DOHH2 (cell line): ENCODE results near the gene CRADD.

ENCODE experiments used
- H3F3A ChIP-seq: fragments of 200-600 bp; sonication (generic), shearing (Covaris generic); 2 replicates; pipeline ENCODE4 v1.6.0; 2016; ENCODE audit warnings: antibody characterized with exemption, mild to moderate bottlenecking; ENCODE audit not compliant: control insufficient read depth, insufficient read depth
- H3K27ac ChIP-seq: fragments of 200-600 bp; sonication (generic); 2 replicates; pipeline ENCODE4 v1.5.1; 2014; ENCODE audit warnings: low read depth, mild to moderate bottlenecking, low read length, moderate library complexity
- H3K27me3 ChIP-seq: fragments of 200-600 bp; sonication (generic); 2 replicates; pipeline ENCODE4 v1.6.1; 2014; ENCODE audit warnings: mild to moderate bottlenecking, low read length, mixed read lengths; ENCODE audit not compliant: control insufficient read depth
- H3K36me3 ChIP-seq: fragments of 200-600 bp; sonication (generic); 2 replicates; pipeline ENCODE4 v1.6.1; 2014; ENCODE audit warnings: mild to moderate bottlenecking, low read length, moderate library complexity, mixed read lengths; ENCODE audit not compliant: control insufficient read depth
- H3K4me1 ChIP-seq: fragments of 200-600 bp; sonication (generic); 2 replicates; pipeline ENCODE4 v1.6.1; 2014; ENCODE audit warnings: mild to moderate bottlenecking, low read length, mixed read lengths; ENCODE audit not compliant: control insufficient read depth
- H3K4me2 ChIP-seq: fragments of 200-600 bp; sonication (generic); 2 replicates; pipeline ENCODE4 v1.6.0; 2014; ENCODE audit warnings: mild to moderate bottlenecking, low read length, moderate library complexity
- H3K4me3 ChIP-seq: fragments of 200-600 bp; sonication (generic); 2 replicates; pipeline ENCODE4 v1.5.1; 2014; ENCODE audit warnings: mild to moderate bottlenecking, low read length, mixed read lengths
- H3K79me2 ChIP-seq: fragments of 200-600 bp; sonication (generic); 2 replicates; pipeline ENCODE4 v1.6.1; 2014; ENCODE audit warnings: mild to moderate bottlenecking, low read length, mixed read lengths; ENCODE audit not compliant: control insufficient read depth
- H3K9me2 ChIP-seq: fragments of 200-600 bp; sonication (generic); replicated peaks from 2 replicates; pipeline ENCODE4 v1.6.1; 2014; ENCODE audit warnings: mild to moderate bottlenecking, low read length, mixed read lengths; ENCODE audit not compliant: control insufficient read depth
- H3K9me3 ChIP-seq: fragments of 200-600 bp; sonication (generic); 2 replicates; pipeline ENCODE4 v1.6.1; 2014; ENCODE audit warnings: antibody characterized with exemption, low read length, mixed read lengths; ENCODE audit not compliant: control insufficient read depth, insufficient read depth
- H4K20me1 ChIP-seq: fragments of 200-600 bp; sonication (generic); 2 replicates; pipeline ENCODE4 v1.6.0; 2014; ENCODE audit warnings: low read depth, mild to moderate bottlenecking, antibody characterized with exemption, low read length, moderate library complexity; ENCODE audit not compliant: control insufficient read depth, insufficient read depth
- CTCF ChIP-seq: fragments of 200-600 bp; sonication (generic); IDR thresholded peaks from one replicate; pipeline ENCODE4 v1.5.1; 2014; ENCODE audit warnings: antibody characterized with exemption, mild to moderate bottlenecking, low read depth, low read length; ENCODE audit not compliant: poor library complexity, severe bottlenecking
- EZH2phosphoT487 ChIP-seq: fragments of 200-600 bp; sonication (generic); IDR thresholded peaks from 2 replicates; pipeline ENCODE4 v1.6.1; 2017; ENCODE audit warnings: borderline replicate concordance, mild to moderate bottlenecking, antibody characterized with exemption, low read length, moderate library complexity, mixed read lengths

CRADD gene

GRCh38 chr12:93642751-93643150 lies 34.4 kb upstream of the CRADD start:
- H3K4me2 ChIP-seq: no peak overlapping the region
- H3K79me2 ChIP-seq: no peaks in the 10 kb centered on the region
- H3K27me3 ChIP-seq: peaks cover 9% of the 10 kb centered on the region
- H3K9me3 ChIP-seq: no peaks in the 10 kb centered on the region
- H3K36me3 ChIP-seq: no peaks in the 10 kb centered on the region
- H3K9me2 ChIP-seq: no peaks in the 10 kb centered on the region
- H3F3A ChIP-seq: no peaks in the 10 kb centered on the region
- TF ChIP-seq CTCF (no peak), EZH2phosphoT487 (no peak)
- no peaks in the 10 kb centered on the region for H4K20me1 ChIP-seq
- no peak overlapping the region for H3K27ac ChIP-seq
- H3K4me1 ChIP-seq: no peaks in the 10 kb centered on the region
- H3K4me3 ChIP-seq: no peak overlapping the region

- no peaks in the 10 kb centered on the region for H3F3A ChIP-seq
These were observed 31.5 kb upstream of the CRADD start for GRCh38 chr12:93645702-93646101.

GRCh38 chr12:93650626-93651025 lies 26.5 kb upstream of the CRADD start:
- H3K27me3 ChIP-seq: no peaks in the 10 kb centered on the region
- no peaks in the 10 kb centered on the region for H4K20me1 ChIP-seq
- H3F3A ChIP-seq: no peaks in the 10 kb centered on the region
- H3K79me2 ChIP-seq: no peaks in the 10 kb centered on the region
- no peaks in the 10 kb centered on the region for H3K9me3 ChIP-seq
- H3K27ac ChIP-seq: no peak overlapping the region
- peaks cover 13% of the 10 kb centered on the region for H3K4me1 ChIP-seq
- H3K4me3 ChIP-seq: no peak overlapping the region
- no peak for TF ChIP-seq EZH2phosphoT487
- TF ChIP-seq CTCF: no peak
- no peaks in the 10 kb centered on the region for H3K36me3 ChIP-seq
- no peak overlapping the region for H3K4me2 ChIP-seq
- no peaks in the 10 kb centered on the region for H3K9me2 ChIP-seq

More at GRCh38 chr12:93645702-93646101, 31.5 kb upstream of the CRADD start:
- no peaks in the 10 kb centered on the region for H3K79me2 ChIP-seq
- H3K9me3 ChIP-seq: no peaks in the 10 kb centered on the region
- no peak overlapping the region for H3K4me2 ChIP-seq
- H3K27ac ChIP-seq: no peak overlapping the region
- H3K36me3 ChIP-seq: no peaks in the 10 kb centered on the region
- H3K9me2 ChIP-seq: no peaks in the 10 kb centered on the region
- no peak overlapping the region for H3K4me3 ChIP-seq
- no peaks in the 10 kb centered on the region for H4K20me1 ChIP-seq
- no peaks in the 10 kb centered on the region for H3K4me1 ChIP-seq
- no peak for TF ChIP-seq CTCF
- TF ChIP-seq EZH2phosphoT487: no peak
- no peaks in the 10 kb centered on the region for H3K27me3 ChIP-seq
